CD4-positive, alpha-beta T cell (primary cell): Measurements from ENCODE around the gene CCT7. TPM values are rescaled to one million over a fixed set of nuclear protein-coding genes. Genes with fewer than 3 reads are reported as not detected.

Source experiments
- ATAC-seq: fragments of 200-7000 bp; cut with Tn5 transposase; one replicate; pipeline ENCODE4 v1.10.0; 2022; ENCODE audit warnings: mild to moderate bottlenecking; ENCODE audit not compliant: poor library complexity
- CTCF ChIA-PET: fragments of 350-600 bp; sonication (Branson Sonifier 250); formaldehyde crosslinking; loops from one replicate; lab custom pipeline; 2021; ENCODE audit warnings: antibody characterized with exemption, inconsistent platforms; lab: Charles Lee
- POLR2A ChIA-PET: fragments of 350-600 bp; sonication (Branson Sonifier 250); formaldehyde crosslinking; loops from one replicate; lab custom pipeline; 2021; ENCODE audit warnings: antibody characterized with exemption, inconsistent platforms; lab: Charles Lee
- DNase-seq, 14 experiments: peaks; one replicate each; pipeline ENCODE4 v3.0.0-alpha.2; 2013 to 2020; ENCODE audit warnings: mixed read lengths in 2 of 14
- H3K27ac ChIP-seq, 2 donors: one replicate each; pipeline versions ENCODE4 v1.5.1 to v1.7.0; 2013; ENCODE audit warnings: low read length in 2 of 2, low read depth in 1 of 2, mild to moderate bottlenecking in 1 of 2
- H3K27me3 ChIP-seq, 2 experiments: 1 replicate in 1 of 2; 2 replicates in 1 of 2; pipeline versions ENCODE4 v1.6.1 to v1.7.0; 2013; ENCODE audit warnings: low read length in 2 of 2, control low read depth in 1 of 2, mild to moderate bottlenecking in 1 of 2, moderate library complexity in 1 of 2; ENCODE audit not compliant: insufficient read depth in 2 of 2, control insufficient read depth in 1 of 2
- H3K36me3 ChIP-seq: one replicate; pipeline ENCODE4 v1.6.1; 2013; ENCODE audit warnings: low read length, control low read depth; ENCODE audit not compliant: insufficient read depth
- H3K4me1 ChIP-seq: one replicate; pipeline ENCODE4 v1.6.1; 2013; ENCODE audit warnings: low read length, control low read depth; ENCODE audit not compliant: insufficient read depth
- H3K4me3 ChIP-seq: one replicate; pipeline ENCODE4 v1.5.1; 2013; ENCODE audit warnings: mild to moderate bottlenecking, low read length, moderate library complexity
- H3K9me3 ChIP-seq, 2 experiments: 1 replicate in 1 of 2; 2 replicates in 1 of 2; pipeline versions ENCODE4 v1.6.1 to v1.7.0; 2013; ENCODE audit warnings: low read length in 2 of 2, mild to moderate bottlenecking in 2 of 2, control low read depth in 1 of 2, moderate library complexity in 1 of 2; ENCODE audit not compliant: control insufficient read depth in 1 of 2, insufficient read depth in 1 of 2
- H3K27ac Mint-ChIP-seq: one replicate; pipeline ENCODE4 v1.8.0; 2020; ENCODE audit warnings: mixed read lengths
- H3K27me3 Mint-ChIP-seq: one replicate; pipeline ENCODE4 v1.8.0; 2021; ENCODE audit warnings: mixed read lengths
- H3K36me3 Mint-ChIP-seq: one replicate; pipeline ENCODE4 v1.8.0; 2021; ENCODE audit warnings: low read depth, mixed read lengths
- H3K4me1 Mint-ChIP-seq: one replicate; pipeline ENCODE4 v1.8.0; 2021; ENCODE audit warnings: low read depth, mixed read lengths
- H3K4me3 Mint-ChIP-seq: one replicate; pipeline ENCODE4 v1.8.0; 2020; ENCODE audit warnings: mild to moderate bottlenecking, mixed read lengths
- H3K9me3 Mint-ChIP-seq: one replicate; pipeline ENCODE4 v1.8.0; 2020; ENCODE audit warnings: mixed read lengths
- intact Hi-C, 2 experiments: fragments of 100-400 bp; cut with DNase I in 1 of 2; cut with micrococcal nuclease in 1 of 2; formaldehyde crosslinking; loops; one replicate each; pipeline versions ENCODE4 v1.15.1 to v1.9.0; 2023 to 2025; cut with DNase I, micrococcal nuclease
- polyA plus RNA-seq, 2 donors: library from polyadenylated mRNA; unstranded; fragments of 120-200 nt; gene quantifications; one replicate each; pipeline ENCODE4 v1.2.1, GENCODE V29; 2013
- total RNA-seq, 174 experiments: library from RNA in 2 of 174; stranded (reverse) in 2 of 174; gene quantifications; one replicate each; pipeline ENCODE4 v1.2.3 and lab custom pipeline; 2021 to 2026
- TF ChIP-seq, protein P1 (sequence below): fragments of 200-600 bp; IDR thresholded peaks from one replicate; pipeline ENCODE4 v1.8.0; 2022; ENCODE audit warnings: antibody characterized with exemption, mild to moderate bottlenecking

CCT7 gene
- total RNA-seq = 10 to 100 TPM; 86.9 to 96.9 TPM
- 142 TPM for polyA plus RNA-seq (2013, experiment 1 of 2)
- polyA plus RNA-seq (2013, experiment 2 of 2) = 136 TPM
- total RNA-seq (lab: John Stamatoyannopoulos, UW) = 85.1 to 832 (median 155) reads per million in 172 experiments

GRCh38 chr2:73233932-73234832 lies at the start of gene CCT7:
Gene CCT7 (plus strand): TSS chr2:73234308. CDS start chr2:73234379, 71 bp downstream.
- DNase-seq (peak; percentile 78 to 94 (median 83)), ATAC-seq (peak; percentile 72)
- H3K4me3 Mint-ChIP-seq = peak within 1 kb of the TSS; percentile 96
- intact Hi-C loops = loop anchor here (1.0 to 10.0 kb wide), 10 partner anchors 20 to 1221 kb away; partner anchors contain the start of genes ALMS1 (in 2 of the 2), INO80B (in 2 of the 2), SFXN5 (in 2 of the 2) and WBP1 (in 2 of the 2)
- TF ChIP-seq, protein P1, sequence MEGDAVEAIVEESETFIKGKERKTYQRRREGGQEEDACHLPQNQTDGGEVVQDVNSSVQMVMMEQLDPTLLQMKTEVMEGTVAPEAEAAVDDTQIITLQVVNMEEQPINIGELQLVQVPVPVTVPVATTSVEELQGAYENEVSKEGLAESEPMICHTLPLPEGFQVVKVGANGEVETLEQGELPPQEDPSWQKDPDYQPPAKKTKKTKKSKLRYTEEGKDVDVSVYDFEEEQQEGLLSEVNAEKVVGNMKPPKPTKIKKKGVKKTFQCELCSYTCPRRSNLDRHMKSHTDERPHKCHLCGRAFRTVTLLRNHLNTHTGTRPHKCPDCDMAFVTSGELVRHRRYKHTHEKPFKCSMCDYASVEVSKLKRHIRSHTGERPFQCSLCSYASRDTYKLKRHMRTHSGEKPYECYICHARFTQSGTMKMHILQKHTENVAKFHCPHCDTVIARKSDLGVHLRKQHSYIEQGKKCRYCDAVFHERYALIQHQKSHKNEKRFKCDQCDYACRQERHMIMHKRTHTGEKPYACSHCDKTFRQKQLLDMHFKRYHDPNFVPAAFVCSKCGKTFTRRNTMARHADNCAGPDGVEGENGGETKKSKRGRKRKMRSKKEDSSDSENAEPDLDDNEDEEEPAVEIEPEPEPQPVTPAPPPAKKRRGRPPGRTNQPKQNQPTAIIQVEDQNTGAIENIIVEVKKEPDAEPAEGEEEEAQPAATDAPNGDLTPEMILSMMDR = no peak
- no peaks in the 10 kb centered on the region for H3K9me3 Mint-ChIP-seq
- peaks cover 11% of the 10 kb centered on the region for H3K36me3 ChIP-seq
- H3K27me3 ChIP-seq = no peaks in the 10 kb centered on the region
- peaks cover 58% of the 10 kb centered on the region for H3K4me1 Mint-ChIP-seq
- CTCF ChIA-PET = interaction anchor here (0.8 to 5.8 kb wide), 6 partner anchors 19 to 1249 kb away, joined by 3 to 31 read pairs (median 8); partner anchors contain the start of genes ALMS1, CCDC142, SMYD5 and TTC31
- H3K36me3 Mint-ChIP-seq = peaks cover 33% of the 10 kb centered on the region
- POLR2A ChIA-PET = interaction anchor here (0.7 to 3.9 kb wide), 23 partner anchors 9 to 1903 kb away, joined by 3 to 46 read pairs (median 10); partner anchors contain the start of genes ALMS1, EGR4, FBXO41 and SFXN5
- peak within 1 kb of the TSS; percentile 82 to 90 for H3K27ac ChIP-seq
- peaks cover 39% of the 10 kb centered on the region for H3K4me1 ChIP-seq
- H3K27ac Mint-ChIP-seq = peak within 1 kb of the TSS; percentile 98
- peak within 1 kb of the TSS; percentile 98 for H3K4me3 ChIP-seq
- no peaks in the 10 kb centered on the region for H3K27me3 Mint-ChIP-seq
- H3K9me3 ChIP-seq = no peaks in the 10 kb centered on the region

DNA sequence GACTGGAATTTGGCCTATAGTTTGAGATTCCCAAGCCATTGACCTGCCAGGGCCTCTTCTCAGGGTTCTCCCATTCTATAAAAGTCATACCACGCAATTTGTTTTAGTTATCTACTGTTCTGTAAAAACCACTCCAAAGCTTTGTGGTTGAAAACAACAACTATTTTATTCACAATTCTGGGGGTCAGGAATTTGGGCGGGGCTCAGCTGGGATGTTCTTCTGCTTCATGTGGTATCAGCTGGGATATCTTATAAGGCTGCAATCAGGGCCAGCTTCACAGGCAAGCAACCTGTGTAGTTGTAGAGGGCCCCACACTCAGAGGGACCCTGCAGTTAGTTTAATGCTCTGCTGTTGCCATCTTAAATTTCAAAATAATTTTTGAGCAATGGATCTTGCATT lies 48.1 kb upstream of the CCT7 start:
- peaks cover 3% of the 10 kb centered on the region for H3K9me3 Mint-ChIP-seq
- no peak overlapping the region for H3K27ac Mint-ChIP-seq
- TF ChIP-seq, protein P1 = no peak
- no peaks in the 10 kb centered on the region for H3K4me1 Mint-ChIP-seq
- Histone ChIP-seq H3K4me1 (no peaks in the 10 kb centered on the region), H3K27me3 (no peaks in the 10 kb centered on the region), H3K4me3 (no peak overlapping the region), H3K27ac (no peak overlapping the region), H3K9me3 (no peaks in the 10 kb centered on the region), H3K36me3 (no peaks in the 10 kb centered on the region)
- POLR2A ChIA-PET = no interaction called here
- peaks cover 32% of the 10 kb centered on the region for H3K27me3 Mint-ChIP-seq
- H3K4me3 Mint-ChIP-seq = no peak overlapping the region
- intact Hi-C loops = no loop called here
- CTCF ChIA-PET = interaction anchor here (1.7 kb wide), 1 partner anchor 9 kb away, joined by 10 read pairs; no protein-coding TSS in a partner anchor
- no peaks in the 10 kb centered on the region for H3K36me3 Mint-ChIP-seq
- DNase-seq = no peak
- ATAC-seq = no peak

DNA sequence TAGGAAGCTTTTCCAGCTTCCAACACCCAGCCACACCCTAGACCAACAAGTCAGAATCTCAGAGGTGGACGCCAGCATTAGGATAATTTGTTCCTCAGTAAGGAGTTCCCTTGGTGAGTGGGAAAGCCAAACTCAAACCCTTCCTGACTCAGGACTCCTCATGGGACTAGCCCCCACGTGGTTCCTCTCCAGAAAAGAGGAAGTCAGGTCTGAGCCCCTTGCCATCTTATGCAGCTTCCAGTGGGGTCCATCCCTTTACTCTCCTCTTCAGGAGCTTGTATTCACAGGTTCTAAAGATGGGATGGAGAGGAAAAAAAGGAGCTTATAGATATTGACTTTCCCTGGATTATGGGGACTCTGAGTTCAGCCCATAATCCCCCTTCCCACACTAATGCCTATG lies 46.6 kb upstream of the CCT7 start:
- intact Hi-C loops = no loop called here
- H3K9me3 ChIP-seq = no peaks in the 10 kb centered on the region
- no peak overlapping the region for H3K27ac ChIP-seq
- Mint-ChIP-seq H3K9me3 (peaks cover 3% of the 10 kb centered on the region), H3K36me3 (no peaks in the 10 kb centered on the region), H3K27me3 (peaks cover 32% of the 10 kb centered on the region), H3K27ac (no peak overlapping the region), H3K4me1 (no peaks in the 10 kb centered on the region), H3K4me3 (no peak overlapping the region)
- H3K27me3 ChIP-seq = no peaks in the 10 kb centered on the region
- DNase-seq (no peak), ATAC-seq (no peak)
- H3K36me3 ChIP-seq = no peaks in the 10 kb centered on the region
- TF ChIP-seq, protein P1 = no peak
- ChIA-PET CTCF (interaction anchor here (2.2 kb wide), 1 partner anchor 10 kb away, joined by 13 read pairs; no protein-coding TSS in a partner anchor), POLR2A (no interaction called here)
- no peak overlapping the region for H3K4me3 ChIP-seq
- no peaks in the 10 kb centered on the region for H3K4me1 ChIP-seq
